Stimulated activated CD4-positive, alpha-beta T cell treated with anti-CD3 and anti-CD28 coated beads, Interleukin-4, amount 100 ng/mL, for 1 hour (primary cell): ENCODE data around the gene TBC1D3C.
"Not testable (repeated sequence)": the region's sequence is repeated elsewhere in the genome, so short reads cannot be mapped to it uniquely, and the experiment has no call there.

Experiments used
- DNase-seq: peaks from one replicate; pipeline ENCODE4 v3.0.0-alpha.2; 2020

The TBC1D3C gene

DNA sequence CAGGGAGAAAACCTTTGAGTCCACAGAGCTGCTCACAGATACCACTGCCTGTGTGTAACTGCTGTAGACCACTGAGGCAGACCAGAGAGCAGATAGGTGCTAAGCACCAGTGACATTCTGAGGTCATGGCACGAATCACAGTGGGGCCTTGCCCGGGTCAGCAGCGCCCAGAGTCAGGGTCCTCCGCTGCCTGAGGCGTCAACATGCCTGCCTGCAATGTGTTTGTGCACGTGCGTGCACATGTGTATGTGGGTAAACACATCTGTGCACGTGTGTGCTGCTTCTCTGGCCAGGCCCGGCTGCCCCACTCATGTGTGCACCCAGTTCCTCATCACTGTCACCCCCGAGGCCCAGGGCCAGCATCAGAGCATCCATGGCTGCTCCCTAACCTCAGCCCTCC lies at the start of gene TBC1D3C:
TSS of gene TBC1D3C (minus strand) at position 101 of the 400 bp plus-strand sequence. CDS start 1,568 bp downstream, outside the sequence.
- DNase-seq: not testable (repeated sequence)

- DNase-seq: not testable (repeated sequence)
Observed at GRCh38 chr17:38099262-38099661, 30.8 kb upstream of the TBC1D3C start.

DNA sequence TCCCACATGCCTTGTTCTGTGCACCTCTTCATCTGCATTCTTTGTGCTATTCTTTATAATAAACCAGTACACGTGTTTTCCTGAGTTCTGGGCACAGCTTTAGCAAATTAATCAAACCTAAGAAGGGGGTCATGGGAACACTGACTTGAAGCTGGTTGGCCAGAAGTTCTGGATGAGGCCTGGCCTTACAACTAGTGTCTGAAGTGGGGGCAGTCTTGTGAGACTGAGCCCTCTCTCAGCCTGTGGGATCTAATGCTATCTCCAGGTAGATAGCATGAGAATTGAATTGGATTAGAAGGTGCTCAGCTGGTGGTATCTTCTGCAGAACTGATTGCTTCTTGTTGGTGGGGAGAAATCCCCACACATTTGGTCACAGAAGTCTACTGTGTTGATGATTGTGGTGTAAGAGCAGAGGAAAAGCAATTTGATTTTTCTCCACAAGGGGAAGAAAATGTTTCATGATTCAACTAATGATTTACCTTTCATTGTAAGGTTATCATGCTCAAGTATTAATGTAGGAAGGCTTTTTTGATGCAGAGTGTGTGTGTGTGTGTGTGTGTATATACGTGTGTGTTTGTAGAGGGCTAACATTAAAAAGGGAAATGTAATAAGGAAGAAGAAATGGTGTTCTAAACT lies 25.7 kb upstream of the TBC1D3C start:
- not testable (repeated sequence) for DNase-seq

GRCh38 chr17:38088120-38088519 lies 19.7 kb upstream of the TBC1D3C start:
- not testable (repeated sequence) for DNase-seq

GRCh38 chr17:38087344-38087743 lies 18.9 kb upstream of the TBC1D3C start:
- DNase-seq: not testable (repeated sequence)
